SK-N-SH treated with all-trans-retinoic acid at 6 μM for 48 hours (cell line): ENCODE results near the gene FES.

ENCODE experiments used
- TF ChIP-seq, protein P1 (sequence below): fragments of 250-450 bp; sonication (Bioruptor Pico); IDR thresholded peaks from 2 replicates; pipeline ENCODE4 v1.5.0; 2020; ENCODE audit warnings: mild to moderate bottlenecking, moderate library complexity
- TF ChIP-seq, protein P2 (sequence below): fragments of 250-450 bp; sonication (Bioruptor Pico); IDR thresholded peaks from 2 replicates; pipeline ENCODE4 v1.8.0; 2020; ENCODE audit warnings: mild to moderate bottlenecking, moderate library complexity, borderline replicate concordance

DNA sequence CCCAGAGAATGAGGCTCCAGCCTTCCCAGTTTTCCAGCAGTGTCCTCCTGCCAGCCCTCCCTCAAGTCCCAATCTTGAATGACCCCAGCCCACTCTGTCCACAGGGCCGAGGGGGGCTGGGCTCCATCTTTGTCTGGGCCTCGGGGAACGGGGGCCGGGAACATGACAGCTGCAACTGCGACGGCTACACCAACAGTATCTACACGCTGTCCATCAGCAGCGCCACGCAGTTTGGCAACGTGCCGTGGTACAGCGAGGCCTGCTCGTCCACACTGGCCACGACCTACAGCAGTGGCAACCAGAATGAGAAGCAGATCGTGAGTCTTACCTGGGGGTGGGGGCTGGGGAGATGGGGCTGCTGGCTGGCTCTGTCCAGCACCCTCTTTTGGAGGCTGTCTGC is 5.6 kb upstream of the FES start:
- TF ChIP-seq, protein P1, sequence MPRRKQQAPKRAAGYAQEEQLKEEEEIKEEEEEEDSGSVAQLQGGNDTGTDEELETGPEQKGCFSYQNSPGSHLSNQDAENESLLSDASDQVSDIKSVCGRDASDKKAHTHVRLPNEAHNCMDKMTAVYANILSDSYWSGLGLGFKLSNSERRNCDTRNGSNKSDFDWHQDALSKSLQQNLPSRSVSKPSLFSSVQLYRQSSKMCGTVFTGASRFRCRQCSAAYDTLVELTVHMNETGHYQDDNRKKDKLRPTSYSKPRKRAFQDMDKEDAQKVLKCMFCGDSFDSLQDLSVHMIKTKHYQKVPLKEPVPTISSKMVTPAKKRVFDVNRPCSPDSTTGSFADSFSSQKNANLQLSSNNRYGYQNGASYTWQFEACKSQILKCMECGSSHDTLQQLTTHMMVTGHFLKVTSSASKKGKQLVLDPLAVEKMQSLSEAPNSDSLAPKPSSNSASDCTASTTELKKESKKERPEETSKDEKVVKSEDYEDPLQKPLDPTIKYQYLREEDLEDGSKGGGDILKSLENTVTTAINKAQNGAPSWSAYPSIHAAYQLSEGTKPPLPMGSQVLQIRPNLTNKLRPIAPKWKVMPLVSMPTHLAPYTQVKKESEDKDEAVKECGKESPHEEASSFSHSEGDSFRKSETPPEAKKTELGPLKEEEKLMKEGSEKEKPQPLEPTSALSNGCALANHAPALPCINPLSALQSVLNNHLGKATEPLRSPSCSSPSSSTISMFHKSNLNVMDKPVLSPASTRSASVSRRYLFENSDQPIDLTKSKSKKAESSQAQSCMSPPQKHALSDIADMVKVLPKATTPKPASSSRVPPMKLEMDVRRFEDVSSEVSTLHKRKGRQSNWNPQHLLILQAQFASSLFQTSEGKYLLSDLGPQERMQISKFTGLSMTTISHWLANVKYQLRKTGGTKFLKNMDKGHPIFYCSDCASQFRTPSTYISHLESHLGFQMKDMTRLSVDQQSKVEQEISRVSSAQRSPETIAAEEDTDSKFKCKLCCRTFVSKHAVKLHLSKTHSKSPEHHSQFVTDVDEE (CRISPR knock-in tag): no peak
- TF ChIP-seq, protein P2, sequence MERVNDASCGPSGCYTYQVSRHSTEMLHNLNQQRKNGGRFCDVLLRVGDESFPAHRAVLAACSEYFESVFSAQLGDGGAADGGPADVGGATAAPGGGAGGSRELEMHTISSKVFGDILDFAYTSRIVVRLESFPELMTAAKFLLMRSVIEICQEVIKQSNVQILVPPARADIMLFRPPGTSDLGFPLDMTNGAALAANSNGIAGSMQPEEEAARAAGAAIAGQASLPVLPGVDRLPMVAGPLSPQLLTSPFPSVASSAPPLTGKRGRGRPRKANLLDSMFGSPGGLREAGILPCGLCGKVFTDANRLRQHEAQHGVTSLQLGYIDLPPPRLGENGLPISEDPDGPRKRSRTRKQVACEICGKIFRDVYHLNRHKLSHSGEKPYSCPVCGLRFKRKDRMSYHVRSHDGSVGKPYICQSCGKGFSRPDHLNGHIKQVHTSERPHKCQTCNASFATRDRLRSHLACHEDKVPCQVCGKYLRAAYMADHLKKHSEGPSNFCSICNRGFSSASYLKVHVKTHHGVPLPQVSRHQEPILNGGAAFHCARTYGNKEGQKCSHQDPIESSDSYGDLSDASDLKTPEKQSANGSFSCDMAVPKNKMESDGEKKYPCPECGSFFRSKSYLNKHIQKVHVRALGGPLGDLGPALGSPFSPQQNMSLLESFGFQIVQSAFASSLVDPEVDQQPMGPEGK (CRISPR knock-in tag): no peak
